GM21526 (cell line): ENCODE measurements around the gene CD300LF.

ENCODE experiments used
- ATAC-seq: cut with Tn5 transposase; IDR thresholded peaks from one replicate; pipeline ENCODE4 v1.9.1; 2021; ENCODE audit warnings: moderate library complexity; ENCODE audit not compliant: unreplicated experiment, low FRiP score

CD300LF gene

DNA sequence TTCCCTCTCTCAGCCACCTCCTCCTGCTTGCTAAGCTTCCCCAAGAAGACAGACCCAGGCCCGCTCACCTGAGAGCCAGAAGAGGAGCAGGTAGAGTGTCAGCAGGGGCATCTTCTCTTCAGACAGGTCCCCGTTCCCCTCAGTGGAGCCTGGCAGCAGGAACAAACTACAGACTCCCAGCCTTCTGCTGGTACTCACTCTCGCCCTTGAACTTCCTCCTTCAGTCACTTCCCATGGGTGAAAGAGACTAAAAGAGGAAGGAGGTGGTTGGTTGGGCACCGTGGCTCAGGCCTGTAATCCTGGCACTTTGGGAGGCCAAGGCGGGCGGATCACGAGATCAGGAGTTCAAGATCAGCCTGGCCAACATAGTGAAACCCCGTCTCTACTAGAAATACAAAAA lies at the start of gene CD300LF:
Gene CD300LF (minus strand): TSS at position 168 of the 400 bp plus-strand sequence. CDS start 57 bp downstream, at position 111.
- ATAC-seq, result no peak

DNA sequence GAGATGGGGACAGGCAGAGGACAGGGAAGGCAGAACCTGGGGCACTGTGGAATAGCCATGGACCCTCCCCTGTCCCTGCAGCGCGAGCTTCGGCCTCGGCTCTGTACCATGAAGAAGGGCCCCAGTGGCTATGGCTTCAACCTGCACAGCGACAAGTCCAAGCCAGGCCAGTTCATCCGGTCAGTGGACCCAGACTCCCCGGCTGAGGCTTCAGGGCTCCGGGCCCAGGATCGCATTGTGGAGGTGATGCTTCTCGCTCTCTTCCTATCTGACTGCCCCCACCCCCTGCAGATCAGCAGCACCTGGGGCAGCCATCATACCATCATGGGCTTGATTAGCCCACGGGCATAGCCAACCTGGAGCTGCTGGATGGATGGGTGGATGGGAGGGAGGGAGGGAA lies 49.2 kb upstream of the CD300LF start:
- ATAC-seq, result no peak

DNA sequence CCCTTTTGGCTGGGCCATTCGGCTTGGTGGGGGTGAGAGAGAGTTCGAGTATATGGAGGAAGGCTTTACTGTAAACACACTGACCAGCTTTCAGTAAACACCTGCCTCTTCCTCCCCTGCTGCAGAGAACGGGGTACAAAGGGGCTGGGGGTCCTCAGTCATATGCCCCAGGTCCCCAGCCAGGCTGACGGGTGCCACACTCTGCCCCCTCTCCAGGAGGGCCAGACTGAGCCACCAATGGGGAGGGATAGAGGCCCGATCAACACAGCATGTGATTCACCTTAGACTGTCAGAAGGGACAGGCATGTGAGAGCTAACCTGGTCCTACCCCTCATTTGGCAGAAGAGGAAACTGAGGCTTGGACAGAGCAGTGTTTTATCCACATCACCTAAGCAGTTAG lies 48.7 kb upstream of the CD300LF start:
- ATAC-seq, result no peak

DNA sequence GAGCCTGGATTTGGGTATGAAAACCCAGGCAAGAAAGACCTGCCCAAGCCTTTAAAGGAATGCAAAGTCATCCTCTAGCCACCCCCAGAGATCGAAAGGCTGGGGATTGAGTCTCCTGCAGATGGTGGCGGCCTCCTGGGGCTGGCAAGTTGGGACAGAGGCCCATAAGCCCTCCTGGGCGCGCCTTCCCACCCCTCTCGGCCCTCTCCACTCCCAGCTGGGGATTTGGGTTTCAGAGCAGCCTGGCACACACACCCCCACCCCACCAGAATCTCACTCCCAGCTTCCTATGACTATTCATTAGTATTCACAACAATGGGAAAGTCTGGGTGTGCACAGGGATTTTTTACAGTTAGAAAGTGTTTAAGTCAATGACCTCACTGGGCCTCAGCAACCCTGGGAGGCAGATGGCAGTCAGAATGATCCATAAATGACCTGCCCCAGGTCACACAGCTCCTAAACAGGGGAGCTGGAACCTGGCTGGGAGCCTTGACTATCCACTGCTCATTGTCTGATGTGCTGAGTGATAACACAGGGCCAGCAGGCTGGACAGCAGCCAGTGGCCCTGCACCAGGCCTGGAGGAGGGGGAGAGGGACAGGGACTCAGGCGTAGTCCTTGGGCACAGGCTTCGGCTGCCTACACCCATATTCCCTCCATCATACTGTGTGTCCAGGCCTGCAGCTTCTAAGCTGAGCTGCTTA lies 47.8 kb upstream of the CD300LF start:
- ATAC-seq, result no peak

- no peak for ATAC-seq
These were observed 47.2 kb upstream of the CD300LF start for GRCh38 chr17:74759941-74760340.

DNA sequence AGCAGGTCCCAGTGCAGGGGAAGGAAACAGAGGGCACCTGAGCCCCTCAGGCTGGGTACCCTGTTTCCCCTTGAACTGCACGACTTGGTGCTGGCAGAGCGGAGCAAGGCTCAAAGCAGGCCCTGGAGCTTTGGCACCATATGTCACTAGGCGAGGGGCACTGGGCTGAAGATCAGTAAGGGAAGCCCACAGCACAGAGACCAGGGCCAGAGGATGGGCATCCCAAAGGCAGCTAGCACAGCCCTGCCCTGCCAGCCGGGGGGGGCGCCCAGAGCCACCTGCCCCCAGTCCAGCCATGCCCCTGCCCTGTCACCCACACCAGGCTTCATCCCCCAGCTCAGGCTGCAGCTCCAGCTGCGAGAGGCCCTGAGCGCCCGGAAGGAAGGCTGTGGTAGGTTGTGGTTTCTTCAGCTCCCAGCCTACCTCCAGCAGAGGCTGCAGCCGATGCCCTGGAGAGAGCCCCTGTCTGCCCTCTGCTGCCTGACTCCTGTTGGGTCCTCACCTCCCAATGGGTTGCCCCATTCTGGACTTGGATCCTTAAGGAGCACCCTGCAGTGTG lies 46.6 kb upstream of the CD300LF start:
- ATAC-seq, result no peak

- no peak for ATAC-seq
These were observed 46.1 kb upstream of the CD300LF start for GRCh38 chr17:74758848-74759168.

DNA sequence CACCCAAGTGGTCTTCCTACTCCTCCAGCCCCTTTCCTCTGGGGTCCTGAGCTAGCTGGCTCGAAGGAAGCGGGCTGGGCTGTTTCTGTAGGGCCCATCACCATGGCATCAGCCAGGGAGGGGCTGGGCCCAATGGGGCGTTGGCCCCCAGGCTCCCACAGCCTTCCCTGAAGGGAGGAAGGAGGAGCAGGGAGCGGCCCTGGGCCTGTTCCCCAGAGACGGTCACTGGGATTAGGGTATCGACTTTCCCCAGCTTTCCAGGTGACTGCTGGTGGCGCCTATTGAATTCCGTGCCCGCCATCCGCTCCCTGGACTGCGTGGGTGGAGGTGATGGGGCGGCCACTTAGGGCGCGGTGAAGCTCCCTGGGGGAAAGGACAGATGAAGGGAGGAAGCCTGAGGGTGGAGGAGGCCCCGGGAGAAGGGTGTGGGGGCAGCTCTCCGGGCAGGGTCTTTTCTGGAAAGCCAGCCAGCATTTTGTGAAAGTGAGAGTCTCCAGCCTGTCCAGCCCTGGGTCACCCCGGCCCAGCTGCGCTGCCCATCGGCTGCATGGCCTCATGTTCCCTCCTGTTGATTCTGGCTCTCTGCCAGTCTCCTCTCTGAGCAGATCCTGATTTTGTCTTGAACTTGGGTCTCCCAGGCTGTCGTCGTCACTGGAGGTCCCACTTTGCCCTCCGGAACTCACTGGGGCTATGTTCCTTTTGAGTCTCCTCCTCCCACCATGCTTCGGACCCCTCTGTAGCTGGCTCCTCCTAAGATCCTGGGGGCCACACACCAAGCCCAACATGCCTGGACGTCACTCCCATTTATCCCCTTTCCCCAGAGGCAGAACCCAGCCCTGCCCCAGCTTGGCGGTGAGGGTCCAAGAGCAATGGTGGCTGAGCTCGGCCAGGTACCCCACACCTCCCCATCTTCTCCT lies 45.5 kb upstream of the CD300LF start:
- no peak for ATAC-seq

GRCh38 chr17:74757502-74757901 lies 44.8 kb upstream of the CD300LF start:
- no peak for ATAC-seq

GRCh38 chr17:74756891-74757290 lies 44.2 kb upstream of the CD300LF start:
- no peak for ATAC-seq

DNA sequence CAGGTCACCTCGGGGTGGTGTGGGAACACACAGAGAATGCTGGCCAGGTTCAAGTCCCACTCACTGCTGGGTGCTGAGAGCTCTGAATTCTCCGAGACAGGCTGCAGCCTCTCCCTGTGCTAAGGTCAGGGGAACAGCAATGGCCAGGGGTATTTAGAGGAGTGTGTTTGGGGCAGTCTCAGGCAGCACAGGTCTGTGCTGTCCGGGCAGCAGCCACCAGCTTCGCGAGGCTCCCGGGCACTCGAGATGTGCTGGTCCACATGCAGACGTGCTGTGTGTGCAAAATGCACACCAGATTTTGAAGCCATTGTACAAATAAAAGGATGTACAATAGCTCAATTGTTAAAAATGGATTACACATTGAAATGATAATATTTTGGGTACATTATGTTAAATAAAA lies 42.8 kb upstream of the CD300LF start:
- no peak for ATAC-seq

DNA sequence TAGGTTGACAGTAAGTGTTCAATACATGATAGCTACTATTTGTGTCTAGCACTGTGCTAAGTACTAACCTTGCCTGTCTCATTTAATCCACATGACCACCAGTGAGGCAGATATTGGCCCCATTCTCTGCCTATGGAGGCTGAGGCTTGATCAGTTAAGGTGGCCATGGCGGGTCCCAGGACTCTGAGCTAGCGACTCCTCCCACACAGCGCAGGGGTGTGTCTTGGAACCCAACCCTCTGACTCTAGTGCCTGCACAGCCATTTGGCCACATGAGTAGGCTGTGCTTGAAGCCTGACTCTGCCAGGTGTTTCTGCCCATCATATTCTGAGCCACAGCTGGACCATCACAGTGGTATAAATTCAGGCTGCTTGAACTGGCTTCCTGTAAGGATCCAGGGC lies 42.1 kb upstream of the CD300LF start:
- no peak for ATAC-seq

- ATAC-seq, result no peak
These were observed 40.2 kb upstream of the CD300LF start for GRCh38 chr17:74752822-74753401.

DNA sequence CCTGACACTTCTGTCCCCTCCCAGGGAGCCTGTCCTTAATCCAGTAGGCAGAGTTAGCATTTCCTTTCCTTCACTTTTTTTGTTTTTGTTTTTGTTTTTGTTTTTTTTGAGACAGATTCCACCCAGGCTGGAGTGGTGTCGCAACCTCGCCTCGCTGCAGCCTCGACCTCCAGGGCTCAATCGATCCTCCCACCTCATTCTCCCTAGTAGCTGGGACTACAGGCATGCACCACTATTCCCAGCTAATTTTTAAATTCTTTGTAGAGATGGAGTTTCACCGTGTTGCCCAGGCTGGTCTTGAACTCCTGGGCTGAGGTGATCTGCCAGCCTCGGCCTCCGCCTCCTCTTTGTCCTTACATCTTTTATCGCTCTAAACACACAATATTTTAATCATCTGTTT lies 39.7 kb upstream of the CD300LF start:
- ATAC-seq, result no peak

DNA sequence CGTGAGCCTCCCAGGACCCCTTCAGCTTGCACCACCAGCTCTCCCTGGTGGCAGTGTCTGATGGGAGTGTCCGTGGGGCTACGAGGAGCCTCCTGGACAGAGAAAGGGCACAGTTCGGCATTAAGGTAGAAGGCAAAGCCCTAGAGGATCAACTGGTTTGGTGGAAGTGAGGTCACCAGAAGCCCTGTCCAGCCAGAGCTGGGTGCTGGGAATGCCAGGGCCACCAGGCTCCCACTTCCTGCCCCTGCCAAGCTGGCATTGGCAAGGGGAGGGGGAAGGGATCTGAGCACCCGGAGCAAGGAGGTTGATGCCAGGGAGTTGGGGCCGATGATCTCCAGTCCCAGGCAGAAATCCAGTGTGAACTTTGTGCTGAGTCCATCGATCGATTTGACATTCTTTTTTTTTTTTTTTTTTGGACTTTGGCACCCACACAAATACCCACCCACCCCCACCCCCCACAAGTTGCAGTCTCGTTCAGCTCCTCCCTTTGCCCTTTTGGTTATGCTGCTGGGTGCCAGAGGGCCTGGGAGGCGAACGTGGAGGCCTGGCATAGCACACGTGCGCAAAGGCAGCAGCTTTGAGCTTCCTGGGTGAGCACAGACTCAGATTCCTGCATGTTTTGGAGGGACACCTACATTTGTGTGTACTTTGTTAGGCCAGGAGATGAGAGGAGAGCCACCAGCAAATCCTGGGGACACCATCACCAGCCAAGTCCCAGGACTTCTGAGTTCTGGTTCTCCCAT lies 37.8 kb upstream of the CD300LF start:
- ATAC-seq, result no peak

- no peak for ATAC-seq
These were observed 37.3 kb upstream of the CD300LF start for GRCh38 chr17:74750039-74750326.

DNA sequence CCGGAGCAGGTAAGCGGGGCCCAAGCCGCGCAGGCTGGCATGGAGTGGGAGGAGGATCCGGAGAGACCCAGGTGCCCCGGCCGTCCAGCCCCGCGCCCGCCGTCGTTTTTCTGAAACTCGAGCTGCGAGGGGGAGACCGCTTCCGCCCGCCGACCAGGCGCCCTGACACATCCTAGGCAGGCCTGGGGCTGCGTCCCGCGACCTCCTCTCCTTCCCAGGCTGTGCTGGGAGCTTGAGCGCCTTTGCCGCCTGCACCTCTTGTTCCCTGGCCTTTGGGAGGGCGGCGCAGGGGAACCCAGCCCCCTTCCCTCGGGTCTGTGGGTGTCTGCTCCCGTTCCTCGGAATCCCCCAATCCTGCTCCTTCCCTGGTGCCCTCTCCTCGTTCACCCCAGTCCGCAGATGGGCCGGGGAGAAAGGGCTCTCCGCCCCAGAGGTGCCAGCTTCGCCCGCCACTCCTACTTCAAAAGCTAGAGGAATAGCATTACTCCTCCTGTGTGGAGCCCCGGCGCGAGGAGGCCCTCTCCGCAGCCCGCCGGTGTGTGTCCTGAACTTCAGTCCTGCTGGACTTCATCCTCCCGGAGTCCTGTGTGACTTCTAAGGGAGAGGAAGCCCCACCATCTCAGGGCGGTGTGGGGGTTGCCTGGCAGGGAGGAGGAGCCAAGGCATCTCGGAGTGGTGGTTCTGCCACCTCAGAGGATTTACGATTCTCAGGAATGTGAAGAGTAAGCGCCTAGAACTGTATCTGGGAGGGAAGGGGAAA lies 36.7 kb upstream of the CD300LF start:
- peak; percentile 6 for ATAC-seq

GRCh38 chr17:74748529-74749278 lies 36.0 kb upstream of the CD300LF start, which contains the start of gene NHERF1:
Gene NHERF1, plus strand, starts transcription at chr17:74748628. Its CDS starts 219 bp downstream, at chr17:74748847.
- ATAC-seq, result peak; percentile 83

DNA sequence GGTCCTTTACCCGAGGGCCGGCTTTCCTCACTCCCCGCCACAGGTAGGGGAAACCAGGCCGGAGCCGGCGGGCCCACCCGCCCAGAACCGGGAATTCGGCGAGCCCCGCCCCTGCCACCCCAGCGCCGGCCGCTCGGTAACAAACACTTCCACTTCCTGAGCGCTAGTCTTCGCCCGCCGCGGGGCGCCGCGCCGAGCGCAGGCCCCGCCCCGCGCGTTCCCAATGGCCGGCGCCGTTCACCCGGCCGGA lies 35.5 kb upstream of the CD300LF start:
- no peak for ATAC-seq

DNA sequence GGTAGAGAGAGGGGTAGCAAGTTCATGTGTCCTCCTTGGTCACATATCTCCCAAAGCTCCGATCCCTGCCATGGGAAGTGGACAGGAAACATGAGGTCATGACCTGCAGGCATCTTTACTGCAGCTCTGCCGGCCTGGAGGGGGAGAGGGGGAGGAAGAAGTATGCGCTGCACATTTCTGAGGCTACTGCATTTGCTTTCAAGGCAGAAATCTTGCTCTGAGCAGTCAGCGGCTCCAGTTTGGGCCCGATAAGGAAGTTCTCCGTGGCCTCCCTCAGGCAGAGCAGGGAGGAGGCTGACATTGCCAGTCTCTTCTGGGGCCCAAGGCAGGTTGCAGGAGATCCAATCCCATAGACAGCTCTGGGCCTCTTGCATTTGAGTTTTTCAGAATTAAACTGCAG lies 34.2 kb upstream of the CD300LF start:
- no peak for ATAC-seq
